A549 treated with RU486 at 1 μM for 4 hours (cell line): ENCODE measurements around the gene MORC2. TPM values are rescaled to one million over a fixed set of nuclear protein-coding genes. Genes with fewer than 3 reads are reported as not detected.

Experiments
- total RNA-seq: library from RNA; stranded (reverse); fragments of 200-300 nt; extraction: Qiagen RNA extraction; gene quantifications from 5 replicates; pipeline ENCODE4 v1.2.3, GENCODE V29; 2022; ENCODE audit warnings: low read depth

Gene MORC2
- 11.0 to 15.8 TPM (median 14.8 TPM) in 5 replicates for total RNA-seq

GRCh38 chr22:30968015-30968923 lies at the start of gene MORC2:
Gene MORC2, minus strand, starts transcription at chr22:30968774. Its CDS starts 885 bp downstream, at chr22:30967889.

GRCh38 chr22:30968924-30969531 lies 454 bp upstream of the MORC2 start, which contains the start of gene TUG1:
Gene TUG1, plus strand, starts transcription at chr22:30969265.

Other genes starting within 250 kb of the MORC2 start
- gene TUG1, start 491 bp upstream of the MORC2 start, total RNA-seq = 18.2 to 31.5 TPM (median 30.5 TPM) in 5 replicates
- gene SMTN, start 112.5 kb upstream of the MORC2 start, total RNA-seq = 22.6 to 33.1 TPM (median 31.3 TPM) in 5 replicates
- gene SELENOM, start 138.8 kb upstream of the MORC2 start, total RNA-seq = 50.3 to 77.3 TPM (median 70.7 TPM) in 5 replicates
- gene INPP5J, start 154.2 kb upstream of the MORC2 start, total RNA-seq = 0.51 to 0.77 TPM (median 0.65 TPM) in 5 replicates
- not detected in 5 replicates for gene PLA2G3, start 171.7 kb upstream of the MORC2 start, total RNA-seq
- gene RNF185, start 191.4 kb upstream of the MORC2 start, total RNA-seq = 23.2 to 25.0 TPM (median 24.0 TPM) in 5 replicates
- 7.3 to 9.1 TPM (median 8.0 TPM) in 5 replicates for gene LIMK2, start 243.5 kb upstream of the MORC2 start, total RNA-seq